Fibroblast of lung (primary cell): ENCODE data around the gene HAND1. TPM values are rescaled to one million over a fixed set of nuclear protein-coding genes. Genes with fewer than 3 reads are reported as not detected.
A peak's percentile ranks its signal among the peaks of the same experiment; 100 is the strongest.

Experiments used
- DNase-seq, 2 donors: peaks; one replicate each; pipeline versions ENCODE4 v3.0.0 to v3.0.0-alpha.2; 2010; ENCODE audit warnings: low read depth in 2 of 2
- H2AFZ ChIP-seq: 2 replicates; pipeline ENCODE4 v1.5.1; 2012; ENCODE audit warnings: low read length, control low read depth, inconsistent platforms
- H3K27ac ChIP-seq: 2 replicates; pipeline ENCODE4 v1.5.1; 2011; ENCODE audit warnings: low read length, control low read depth; ENCODE audit not compliant: insufficient read depth
- H3K27me3 ChIP-seq: 2 replicates; pipeline ENCODE4 v1.5.1; 2011; ENCODE audit warnings: mild to moderate bottlenecking, low read length; ENCODE audit not compliant: control insufficient read depth, insufficient read depth
- H3K36me3 ChIP-seq: 2 replicates; pipeline ENCODE4 v1.5.1; 2011; ENCODE audit warnings: low read length; ENCODE audit not compliant: control insufficient read depth, insufficient read depth
- H3K4me1 ChIP-seq: 2 replicates; pipeline ENCODE4 v1.5.1; 2011; ENCODE audit warnings: low read length; ENCODE audit not compliant: control insufficient read depth, insufficient read depth; ENCODE audit errors: extremely low read depth
- H3K4me2 ChIP-seq: 2 replicates; pipeline ENCODE4 v1.5.1; 2011; ENCODE audit warnings: low read length, control low read depth; ENCODE audit not compliant: insufficient read depth; ENCODE audit errors: extremely low read depth
- H3K4me3 ChIP-seq, 4 experiments: fragments of 200-600 bp in 1 of 4; sonication (generic) in 1 of 4; replicated peaks in 1 of 4; 2 replicates each; pipeline ENCODE4 v1.5.1; 2011 to 2016; ENCODE audit warnings: low read length in 4 of 4, low read depth in 3 of 4, mild to moderate bottlenecking in 3 of 4, control low read depth in 2 of 4, inconsistent platforms in 1 of 4, mixed read lengths in 1 of 4; ENCODE audit not compliant: insufficient read depth in 1 of 4; ENCODE audit errors: control extremely low read depth in 1 of 4
- H3K79me2 ChIP-seq: 2 replicates; pipeline ENCODE4 v1.5.1; 2012; ENCODE audit warnings: mild to moderate bottlenecking, low read length, inconsistent platforms; ENCODE audit not compliant: control insufficient read depth, insufficient read depth
- H3K9ac ChIP-seq: 2 replicates; pipeline ENCODE4 v1.5.1; 2011; ENCODE audit warnings: mild to moderate bottlenecking, low read length, control low read depth; ENCODE audit not compliant: insufficient read depth
- H3K9me3 ChIP-seq: 2 replicates; pipeline ENCODE4 v1.5.1; 2012; ENCODE audit warnings: low read depth, low read length; ENCODE audit not compliant: control insufficient read depth, insufficient read depth
- H4K20me1 ChIP-seq: 2 replicates; pipeline ENCODE4 v1.5.1; 2011; ENCODE audit warnings: low read length; ENCODE audit not compliant: control insufficient read depth, insufficient read depth; ENCODE audit errors: extremely low read depth
- EZH2 ChIP-seq: IDR thresholded peaks from 2 replicates; pipeline ENCODE4 v1.5.1; 2012; ENCODE audit warnings: low read length, control low read depth, mild to moderate bottlenecking; ENCODE audit errors: missing control alignments
- polyA plus RNA-seq, 2 donors: library from polyadenylated mRNA; depleted of rRNA in 1 of 2; stranded (reverse) in 1 of 2; unstranded in 1 of 2; fragments of >200 nt; gene quantifications; 2 replicates each; pipeline ENCODE4 v1.2.1, GENCODE V29; 2011 to 2012; ENCODE audit warnings: missing spikeins in 1 of 2
- total RNA-seq: library from RNA; depleted of rRNA; stranded (reverse); fragments of >200 nt; gene quantifications from 2 replicates; pipeline ENCODE4 v1.2.1, GENCODE V29; 2014
- TF ChIP-seq, protein P1 (sequence below), 2 donors: IDR thresholded peaks in 1 of 2; conservative IDR thresholded peaks in 1 of 2; 1 replicate in 1 of 2; 2 replicates in 1 of 2; pipeline ENCODE4 v1.5.1; 2011 to 2012; ENCODE audit warnings: low read length in 2 of 2, control low read depth in 1 of 2, inconsistent platforms in 1 of 2, low read depth in 1 of 2, mild to moderate bottlenecking in 1 of 2

Gene HAND1
- total and polyA plus RNA-seq, 2 donors (not counting 1 experiment from before 2014, with no cell fraction given) = not detected

DNA sequence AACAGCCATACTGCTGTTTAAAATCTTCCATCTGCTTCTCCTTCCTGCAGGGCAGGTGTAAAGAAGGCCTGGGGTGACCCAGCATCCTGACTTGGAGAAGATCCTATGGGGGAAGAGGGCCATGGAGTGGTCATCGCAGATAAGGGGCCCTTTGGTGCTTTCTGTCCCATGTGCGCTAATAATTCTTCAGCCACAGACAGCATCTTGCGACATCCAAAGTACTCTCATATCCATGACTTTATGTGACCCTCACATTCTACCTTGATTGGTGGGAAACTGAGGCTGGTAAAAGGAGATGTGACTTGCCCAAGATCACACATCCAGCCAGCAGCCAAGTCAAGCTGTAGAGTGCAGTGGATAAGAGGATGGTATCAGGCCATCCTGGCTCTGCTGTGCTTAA lies 44.3 kb upstream of the HAND1 start:
- no peaks in the 10 kb centered on the region for H3K36me3 ChIP-seq
- no peaks in the 10 kb centered on the region for H3K9me3 ChIP-seq
- no peak overlapping the region for H3K4me2 ChIP-seq
- TF ChIP-seq EZH2 = no peak
- TF ChIP-seq, protein P1, sequence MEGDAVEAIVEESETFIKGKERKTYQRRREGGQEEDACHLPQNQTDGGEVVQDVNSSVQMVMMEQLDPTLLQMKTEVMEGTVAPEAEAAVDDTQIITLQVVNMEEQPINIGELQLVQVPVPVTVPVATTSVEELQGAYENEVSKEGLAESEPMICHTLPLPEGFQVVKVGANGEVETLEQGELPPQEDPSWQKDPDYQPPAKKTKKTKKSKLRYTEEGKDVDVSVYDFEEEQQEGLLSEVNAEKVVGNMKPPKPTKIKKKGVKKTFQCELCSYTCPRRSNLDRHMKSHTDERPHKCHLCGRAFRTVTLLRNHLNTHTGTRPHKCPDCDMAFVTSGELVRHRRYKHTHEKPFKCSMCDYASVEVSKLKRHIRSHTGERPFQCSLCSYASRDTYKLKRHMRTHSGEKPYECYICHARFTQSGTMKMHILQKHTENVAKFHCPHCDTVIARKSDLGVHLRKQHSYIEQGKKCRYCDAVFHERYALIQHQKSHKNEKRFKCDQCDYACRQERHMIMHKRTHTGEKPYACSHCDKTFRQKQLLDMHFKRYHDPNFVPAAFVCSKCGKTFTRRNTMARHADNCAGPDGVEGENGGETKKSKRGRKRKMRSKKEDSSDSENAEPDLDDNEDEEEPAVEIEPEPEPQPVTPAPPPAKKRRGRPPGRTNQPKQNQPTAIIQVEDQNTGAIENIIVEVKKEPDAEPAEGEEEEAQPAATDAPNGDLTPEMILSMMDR (conservative IDR thresholded peaks at IDR 0.05 in 1 of 2, IDR thresholded peaks at IDR 0.05 in 1 of 2; ENCODE audit: low read depth in 1 of 2, low read length in 2 of 2) = no peak
- H3K4me1 ChIP-seq = no peaks in the 10 kb centered on the region
- H3K27ac ChIP-seq = no peak overlapping the region
- no peak overlapping the region for H3K9ac ChIP-seq
- H2AFZ ChIP-seq = no peak overlapping the region
- no peak for DNase-seq
- no peaks in the 10 kb centered on the region for H3K79me2 ChIP-seq
- H4K20me1 ChIP-seq = no peaks in the 10 kb centered on the region
- no peak overlapping the region for H3K4me3 ChIP-seq
- peaks cover 8% of the 10 kb centered on the region for H3K27me3 ChIP-seq

DNA sequence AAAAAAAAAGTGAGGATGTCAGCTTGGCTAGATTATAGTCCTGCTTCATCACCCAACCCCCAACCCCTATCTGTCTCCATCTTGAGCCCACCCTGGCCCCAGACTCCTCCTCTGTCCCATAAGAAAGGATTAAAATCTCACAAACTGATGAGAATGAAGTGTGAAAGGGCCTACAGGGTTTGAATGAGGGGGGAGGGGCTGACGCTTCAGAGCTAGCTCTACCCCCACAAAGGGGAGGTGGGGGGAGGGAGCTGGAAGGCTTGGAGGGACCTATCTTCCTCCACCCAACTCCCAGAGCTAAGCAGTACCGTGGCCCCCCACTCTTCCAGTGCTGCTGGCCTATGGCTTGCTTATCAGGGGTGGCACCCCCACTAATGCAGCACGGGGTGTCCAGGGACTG lies 43.7 kb upstream of the HAND1 start:
- Histone ChIP-seq H3K4me1 (no peaks in the 10 kb centered on the region), H3K9ac (no peak overlapping the region), H3K9me3 (no peaks in the 10 kb centered on the region), H3K4me2 (no peak overlapping the region), H3K27ac (no peak overlapping the region), H2AFZ (no peak overlapping the region), H3K36me3 (no peaks in the 10 kb centered on the region), H3K4me3 (no peak overlapping the region), H3K27me3 (peaks cover 8% of the 10 kb centered on the region), H4K20me1 (no peaks in the 10 kb centered on the region), H3K79me2 (no peaks in the 10 kb centered on the region)
- no peak for TF ChIP-seq EZH2
- TF ChIP-seq, protein P1 (conservative IDR thresholded peaks at IDR 0.05 in 1 of 2, IDR thresholded peaks at IDR 0.05 in 1 of 2; ENCODE audit: low read depth in 1 of 2, low read length in 2 of 2) = no peak
- DNase-seq = no peak

GRCh38 chr5:154520861-154521453 lies 42.9 kb upstream of the HAND1 start:
- no peaks in the 10 kb centered on the region for H3K9me3 ChIP-seq
- peak in 1 of 2 donors; percentile 9 for DNase-seq
- peaks cover 8% of the 10 kb centered on the region for H3K27me3 ChIP-seq
- H4K20me1 ChIP-seq = no peaks in the 10 kb centered on the region
- no peak overlapping the region for H3K9ac ChIP-seq
- no peaks in the 10 kb centered on the region for H3K36me3 ChIP-seq
- no peak overlapping the region for H3K4me2 ChIP-seq
- H3K4me1 ChIP-seq = no peaks in the 10 kb centered on the region
- no peak overlapping the region for H2AFZ ChIP-seq
- TF ChIP-seq, protein P1 (conservative IDR thresholded peaks at IDR 0.05 in 1 of 2, IDR thresholded peaks at IDR 0.05 in 1 of 2; ENCODE audit: low read depth in 1 of 2, low read length in 2 of 2) = peak; percentile 59 to 76
- no peak for TF ChIP-seq EZH2
- H3K4me3 ChIP-seq = no peak overlapping the region
- H3K79me2 ChIP-seq = no peaks in the 10 kb centered on the region
- no peak overlapping the region for H3K27ac ChIP-seq
